Body of pancreas (tissue), 4 donors: Measurements from ENCODE around the gene CHFR. TPM values are rescaled to one million over a fixed set of nuclear protein-coding genes. Genes with fewer than 3 reads are reported as not detected.
"Not testable (repeated sequence)": the region's sequence is repeated elsewhere in the genome, so short reads cannot be mapped to it uniquely, and the experiment has no call there.

Experiments used
- ATAC-seq: fragments of 150-250 bp; one replicate; pipeline ENCODE4 v1.9.1; 2016
- DNase-seq, 4 donors: peaks; one replicate each; pipeline ENCODE4 v3.0.0-alpha.2; 2019
- H3K27ac ChIP-seq, 4 donors: fragments of 200-600 bp; sonication (generic); 1 replicate in 3 of 4; 2 replicates in 1 of 4; pipeline versions ENCODE4 v1.5.1 to v1.6.1; 2016 to 2019; ENCODE audit warnings: mild to moderate bottlenecking in 1 of 4, mixed read lengths in 1 of 4, moderate library complexity in 1 of 4
- H3K27me3 ChIP-seq, 2 donors: fragments of 200-600 bp; sonication (generic); one replicate each; pipeline ENCODE4 v1.6.0; 2016; ENCODE audit warnings: mild to moderate bottlenecking in 1 of 2
- H3K36me3 ChIP-seq, 2 donors: fragments of 200-600 bp; sonication (generic); replicated peaks in 1 of 2; 2 replicates each; pipeline ENCODE4 v1.5.1; 2016; ENCODE audit warnings: low read depth in 2 of 2; ENCODE audit not compliant: insufficient read depth in 1 of 2
- H3K4me1 ChIP-seq: fragments of 200-600 bp; sonication (generic); one replicate; pipeline ENCODE4 v1.6.0; 2016
- H3K4me3 ChIP-seq, 2 donors: fragments of 200-600 bp; sonication (generic); 1 replicate in 1 of 2; 2 replicates in 1 of 2; pipeline ENCODE4 v1.5.1; 2016 to 2019
- H3K9me3 ChIP-seq, 3 donors: fragments of 200-600 bp; sonication (generic); 1 replicate in 2 of 3; 2 replicates in 1 of 3; pipeline ENCODE4 v1.5.1; 2016
- POLR2A ChIP-seq, 3 donors: fragments of 450-650 bp; IDR thresholded peaks; one replicate each; pipeline ENCODE4 v1.6.1; 2016; ENCODE audit warnings: antibody characterized with exemption in 3 of 3, mild to moderate bottlenecking in 2 of 3
- WGBS, 2 donors: methylation state at CpG; one replicate each; pipeline ENCODE4 v1.1.5; 2017; 5-methylcytosine and 5-hydroxymethylcytosine counted together
- intact Hi-C: fragments of 100-400 bp; cut with DNase I; formaldehyde crosslinking; loops from one replicate; pipeline ENCODE4 v1.15.1; 2023
- total RNA-seq, 2 donors: library from RNA; depleted of rRNA; stranded (reverse); fragments of >200 nt; gene quantifications; one replicate each; pipeline ENCODE4 v1.1.0, GENCODE V29; 2016
- TF ChIP-seq, protein P1 (sequence below), 7 experiments: fragments of 450-650 bp in 4 of 7; fragments of 200-600 bp in 3 of 7; sonication (generic) in 3 of 7; IDR thresholded peaks; one replicate each; pipeline ENCODE4 v1.5.1; 2016 to 2019; ENCODE audit warnings: antibody characterized with exemption in 7 of 7

The CHFR gene
- total RNA-seq, 2 donors from 2014 or later = 31.4 to 45.2 TPM

DNA sequence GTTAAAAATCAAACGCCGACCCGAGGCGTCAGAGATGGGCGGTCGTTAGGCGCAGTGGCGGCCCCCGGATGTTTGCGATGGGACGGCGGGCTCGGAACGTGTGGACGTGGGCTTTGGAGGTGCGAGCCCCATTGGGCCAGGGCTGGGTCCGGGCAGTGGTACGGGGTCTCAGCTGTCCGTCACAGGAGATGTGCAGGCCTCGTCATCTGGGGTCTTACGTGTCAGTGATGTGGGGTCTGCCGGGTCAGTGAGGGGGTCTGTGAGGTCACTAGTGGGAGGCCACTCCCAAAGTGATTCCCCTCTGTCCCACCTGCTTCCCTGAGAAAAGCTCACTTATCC lies 21.6 kb upstream of the CHFR start:
- Histone ChIP-seq H3K27me3 (no peaks in the 10 kb centered on the region), H3K27ac (peak overlapping the region; percentile 27 to 84 (median 57)), H3K4me3 (peak overlapping the region; percentile 59 to 70), H3K4me1 (peaks cover 18% of the 10 kb centered on the region), H3K9me3 (peaks cover 0 to 14% (median 0%) of the 10 kb centered on the region in 3 donors), H3K36me3 (no peaks in the 10 kb centered on the region)
- intact Hi-C loops = no loop called here
- ATAC-seq (no peak), DNase-seq (no peak)
- WGBS, 2 donors = 2 to 4% methylated on average over 10 to 19 of the region's 22 CpGs
- TF ChIP-seq POLR2A (IDR thresholded peaks at IDR 0.05) = peak in 1 of 3 donors; percentile 12
- TF ChIP-seq, protein P1, sequence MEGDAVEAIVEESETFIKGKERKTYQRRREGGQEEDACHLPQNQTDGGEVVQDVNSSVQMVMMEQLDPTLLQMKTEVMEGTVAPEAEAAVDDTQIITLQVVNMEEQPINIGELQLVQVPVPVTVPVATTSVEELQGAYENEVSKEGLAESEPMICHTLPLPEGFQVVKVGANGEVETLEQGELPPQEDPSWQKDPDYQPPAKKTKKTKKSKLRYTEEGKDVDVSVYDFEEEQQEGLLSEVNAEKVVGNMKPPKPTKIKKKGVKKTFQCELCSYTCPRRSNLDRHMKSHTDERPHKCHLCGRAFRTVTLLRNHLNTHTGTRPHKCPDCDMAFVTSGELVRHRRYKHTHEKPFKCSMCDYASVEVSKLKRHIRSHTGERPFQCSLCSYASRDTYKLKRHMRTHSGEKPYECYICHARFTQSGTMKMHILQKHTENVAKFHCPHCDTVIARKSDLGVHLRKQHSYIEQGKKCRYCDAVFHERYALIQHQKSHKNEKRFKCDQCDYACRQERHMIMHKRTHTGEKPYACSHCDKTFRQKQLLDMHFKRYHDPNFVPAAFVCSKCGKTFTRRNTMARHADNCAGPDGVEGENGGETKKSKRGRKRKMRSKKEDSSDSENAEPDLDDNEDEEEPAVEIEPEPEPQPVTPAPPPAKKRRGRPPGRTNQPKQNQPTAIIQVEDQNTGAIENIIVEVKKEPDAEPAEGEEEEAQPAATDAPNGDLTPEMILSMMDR (IDR thresholded peaks at IDR 0.05) = no peak

DNA sequence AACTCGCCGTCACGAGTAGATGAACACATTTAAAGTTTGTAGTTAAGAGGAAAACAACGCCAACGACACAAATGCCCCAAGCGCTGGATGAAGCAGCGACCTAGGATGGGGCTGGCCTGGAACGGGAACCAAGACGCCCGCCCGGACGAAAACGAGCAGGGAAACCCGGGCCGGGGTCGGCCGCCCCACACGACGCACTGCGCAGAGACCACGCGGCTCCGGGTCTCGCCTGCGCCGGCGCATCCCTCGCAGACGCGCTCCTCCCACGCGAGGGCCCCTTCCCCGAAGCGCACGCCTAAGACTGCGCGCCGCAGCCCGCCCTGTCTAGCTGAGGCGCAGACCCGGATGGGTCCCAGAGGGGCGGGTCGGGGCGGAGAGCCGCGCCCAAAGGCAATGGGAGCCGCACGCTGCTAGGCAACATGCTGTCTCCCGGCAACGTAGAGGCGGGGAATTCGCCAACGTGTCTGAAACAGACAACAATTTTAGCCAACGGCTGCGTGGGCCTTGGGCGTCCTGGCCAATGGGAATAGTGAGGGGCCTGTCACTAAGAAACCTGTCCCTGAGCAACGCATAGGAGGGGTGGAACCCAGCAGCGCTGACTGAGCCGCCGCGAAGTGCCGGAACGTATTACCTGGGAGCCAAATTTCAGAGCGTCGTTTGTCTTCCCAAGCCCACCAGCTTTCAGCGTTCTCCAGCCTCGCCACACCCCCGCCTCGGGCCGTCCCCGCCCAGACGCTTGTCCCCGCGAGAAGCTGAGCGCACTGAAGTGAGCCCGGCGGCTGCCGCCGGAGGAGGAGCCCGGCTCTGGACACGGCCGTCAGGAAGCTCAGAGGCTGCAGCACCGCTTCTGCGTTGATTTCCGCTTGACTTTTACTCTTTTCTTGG lies 21.0 kb upstream of the CHFR start:
- Histone ChIP-seq H3K27ac (peak overlapping the region; percentile 27 to 84 (median 57)), H3K27me3 (no peaks in the 10 kb centered on the region), H3K4me3 (peak overlapping the region; percentile 59 to 70), H3K36me3 (no peaks in the 10 kb centered on the region), H3K9me3 (peaks cover 0 to 14% (median 0%) of the 10 kb centered on the region in 3 donors), H3K4me1 (peaks cover 18% of the 10 kb centered on the region)
- WGBS, 2 donors = 0 to 1% methylated on average over 33 to 80 of the region's 85 CpGs
- DNase-seq (peak; percentile 93 to 97 (median 96)), ATAC-seq (peak; percentile 96)
- TF ChIP-seq POLR2A (IDR thresholded peaks at IDR 0.05) = peak in 2 of 3 donors; percentile 51 to 71
- TF ChIP-seq, protein P1 (IDR thresholded peaks at IDR 0.05) = no peak
- intact Hi-C loops = no loop called here

GRCh38 chr12:132907789-132908144 lies 20.4 kb upstream of the CHFR start:
- ATAC-seq, H3K27me3 ChIP-seq, H3K4me3 ChIP-seq, H3K36me3 ChIP-seq, intact Hi-C loops, DNase-seq: not testable (repeated sequence)
- H3K27ac ChIP-seq = peak overlapping the region in 2 of 4 donors; percentile 82 to 84
- peaks cover 0 to 14% (median 0%) of the 10 kb centered on the region in 3 donors for H3K9me3 ChIP-seq
- 2 to 8% methylated on average over 7 to 22 of the region's 23 CpGs for WGBS, 2 donors
- peaks cover 18% of the 10 kb centered on the region for H3K4me1 ChIP-seq

DNA sequence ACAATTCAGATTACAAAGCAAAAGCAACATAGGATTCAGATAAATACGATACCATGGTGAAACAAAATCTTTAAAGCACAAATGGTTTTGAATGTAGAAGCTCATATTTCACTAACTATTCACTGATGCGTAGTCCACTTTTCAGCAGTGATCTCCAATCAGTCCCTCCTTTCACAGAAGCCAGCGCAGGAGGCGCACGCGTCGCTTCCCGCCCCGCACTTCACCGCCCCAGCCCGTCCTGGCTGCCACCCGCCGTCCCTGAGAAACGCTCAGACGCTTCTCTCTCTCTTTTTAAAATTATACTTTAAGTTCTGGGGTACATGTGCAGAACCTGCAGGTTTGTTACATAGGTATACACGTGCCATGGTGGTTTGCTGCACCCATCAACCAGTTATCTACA lies 19.8 kb upstream of the CHFR start:
- Histone ChIP-seq H3K27me3 (no peaks in the 10 kb centered on the region), H3K4me1 (peaks cover 18% of the 10 kb centered on the region), H3K27ac (no peak overlapping the region), H3K9me3 (peaks cover 0 to 14% (median 0%) of the 10 kb centered on the region in 3 donors), H3K36me3 (no peaks in the 10 kb centered on the region), H3K4me3 (no peak overlapping the region)
- DNase-seq = no peak
- ATAC-seq = no peak
- intact Hi-C loops = no loop called here
- no peak for TF ChIP-seq POLR2A (IDR thresholded peaks at IDR 0.05)
- TF ChIP-seq, protein P1 (IDR thresholded peaks at IDR 0.05) = no peak
- 15 to 19% methylated on average over 16 of the region's 16 CpGs for WGBS, 2 donors

DNA sequence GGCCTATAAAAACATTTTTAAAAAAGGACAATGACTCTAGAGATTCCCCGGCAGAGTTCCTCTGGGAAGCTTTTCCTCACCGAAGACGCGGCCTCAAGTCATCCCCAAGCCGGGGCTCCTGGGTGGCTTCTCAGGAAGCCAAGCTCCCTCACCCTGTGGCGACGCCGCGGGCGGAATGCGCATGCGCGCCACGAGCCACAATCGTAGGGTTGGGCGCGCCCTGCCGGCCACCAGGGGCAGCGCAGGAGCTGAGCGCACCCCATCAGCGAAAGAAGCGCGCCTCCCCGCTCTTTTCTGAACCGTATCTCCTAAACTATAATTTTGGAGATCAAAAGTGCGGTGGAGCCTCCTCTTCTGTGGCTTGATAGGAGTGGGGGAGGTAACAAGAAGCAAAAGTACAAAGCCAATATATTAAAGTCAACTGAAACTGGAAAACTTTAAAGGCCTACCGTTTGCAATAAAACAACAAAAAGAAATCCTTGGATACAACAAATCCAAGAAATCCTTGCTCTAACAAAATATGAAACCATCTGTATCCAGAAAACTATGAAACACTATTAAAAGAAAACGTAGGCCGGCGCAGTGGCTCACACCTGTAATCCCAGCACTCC lies 17.4 kb upstream of the CHFR start:
- no peaks in the 10 kb centered on the region for H3K27me3 ChIP-seq
- DNase-seq = peak; percentile 75 to 84 (median 79)
- H3K4me3 ChIP-seq = no peak overlapping the region
- H3K27ac ChIP-seq = no peak overlapping the region
- peaks cover 18% of the 10 kb centered on the region for H3K4me1 ChIP-seq
- no peaks in the 10 kb centered on the region for H3K36me3 ChIP-seq
- TF ChIP-seq POLR2A (IDR thresholded peaks at IDR 0.05) = no peak
- TF ChIP-seq, protein P1 (IDR thresholded peaks at IDR 0.05) = peak; percentile 33 to 76 (median 65)
- WGBS, 2 donors = 7 to 9% methylated on average over 21 to 30 of the region's 30 CpGs
- peaks cover 0 to 5% (median 0%) of the 10 kb centered on the region in 3 donors for H3K9me3 ChIP-seq
- ATAC-seq = no peak
- intact Hi-C loops = no loop called here
